ENCODE data around the gene FAM98A. TPM values are rescaled to one million over a fixed set of nuclear protein-coding genes. Genes with fewer than 3 reads are reported as not detected.

FAM98A gene
- total RNA-seq, 1 donor from 2014 or later, result 43.6 TPM

- no peak for TF ChIP-seq CTCF (IDR thresholded peaks at IDR 0.05)
- H3K4me1 ChIP-seq, result no peaks in the 10 kb centered on the region
- no peaks in the 10 kb centered on the region for H3K9me3 ChIP-seq
- H3K27me3 ChIP-seq, result no peaks in the 10 kb centered on the region
- H3K27ac ChIP-seq, result no peak overlapping the region
- ATAC-seq (no peak), DNase-seq (no peak)
- H3K4me3 ChIP-seq, result no peak overlapping the region
- no peaks in the 10 kb centered on the region for H3K36me3 ChIP-seq
- intact Hi-C loops (cut with DNase I), result no loop called here
Observed at GRCh38 chr2:33573657-33574056, 25.4 kb downstream of the FAM98A start.

- Histone ChIP-seq H3K36me3 (no peaks in the 10 kb centered on the region), H3K4me3 (no peak overlapping the region), H3K4me1 (no peaks in the 10 kb centered on the region), H3K27ac (no peak overlapping the region), H3K9me3 (no peaks in the 10 kb centered on the region), H3K27me3 (no peaks in the 10 kb centered on the region)
- TF ChIP-seq CTCF (IDR thresholded peaks at IDR 0.05), result no peak
- no peak for DNase-seq
- intact Hi-C loops (cut with DNase I), result no loop called here
- ATAC-seq, result no peak
Observed at GRCh38 chr2:33570681-33571080, 28.4 kb downstream of the FAM98A start.

GRCh38 chr2:33561872-33562271 is 37.2 kb downstream of the FAM98A start:
- TF ChIP-seq CTCF (IDR thresholded peaks at IDR 0.05), result no peak
- intact Hi-C loops (cut with DNase I), result no loop called here
- ATAC-seq (no peak), DNase-seq (no peak)
- Histone ChIP-seq H3K9me3 (no peaks in the 10 kb centered on the region), H3K4me3 (no peak overlapping the region), H3K4me1 (no peaks in the 10 kb centered on the region), H3K27ac (no peak overlapping the region), H3K27me3 (no peaks in the 10 kb centered on the region), H3K36me3 (no peaks in the 10 kb centered on the region)

- Histone ChIP-seq H3K36me3 (no peaks in the 10 kb centered on the region), H3K4me3 (no peak overlapping the region), H3K4me1 (peaks cover 5% of the 10 kb centered on the region), H3K27ac (no peak overlapping the region), H3K9me3 (no peaks in the 10 kb centered on the region), H3K27me3 (no peaks in the 10 kb centered on the region)
- no peak for TF ChIP-seq CTCF (IDR thresholded peaks at IDR 0.05)
- ATAC-seq (no peak), DNase-seq (no peak)
- intact Hi-C loops (cut with DNase I), result no loop called here
Observed at GRCh38 chr2:33560017-33560416, 39.1 kb downstream of the FAM98A start.

- ATAC-seq (no peak), DNase-seq (no peak)
- no peaks in the 10 kb centered on the region for H3K36me3 ChIP-seq
- H3K27me3 ChIP-seq, result no peaks in the 10 kb centered on the region
- TF ChIP-seq CTCF (IDR thresholded peaks at IDR 0.05), result no peak
- H3K4me1 ChIP-seq, result peaks cover 11% of the 10 kb centered on the region
- H3K27ac ChIP-seq, result no peak overlapping the region
- H3K4me3 ChIP-seq, result no peak overlapping the region
- intact Hi-C loops (cut with DNase I), result no loop called here
- no peaks in the 10 kb centered on the region for H3K9me3 ChIP-seq
Observed at GRCh38 chr2:33559328-33559727, 39.8 kb downstream of the FAM98A start.

- DNase-seq (no peak), ATAC-seq (no peak)
- no peak for TF ChIP-seq CTCF (IDR thresholded peaks at IDR 0.05)
- no peak overlapping the region for H3K4me3 ChIP-seq
- no peaks in the 10 kb centered on the region for H3K27me3 ChIP-seq
- H3K9me3 ChIP-seq, result no peaks in the 10 kb centered on the region
- H3K4me1 ChIP-seq, result peaks cover 20% of the 10 kb centered on the region
- peak overlapping the region; percentile 58 for H3K27ac ChIP-seq
- H3K36me3 ChIP-seq, result no peaks in the 10 kb centered on the region
- intact Hi-C loops (cut with DNase I), result no loop called here
Observed at GRCh38 chr2:33555681-33556080, 43.4 kb downstream of the FAM98A start.

Data from upper lobe of right lung (tissue), 1 donor.